Choroid plexus epithelial cell (primary cell): Measurements from ENCODE around the gene WEE1.

Experiments
- DNase-seq: peaks from one replicate; pipeline ENCODE4 v3.0.0-alpha.2; 2010; ENCODE audit warnings: low read depth
- H3K4me3 ChIP-seq: 2 replicates; pipeline ENCODE4 v1.5.1; 2011; ENCODE audit warnings: low read depth, mild to moderate bottlenecking, control low read depth, low read length, moderate library complexity
- TF ChIP-seq, protein P1 (sequence below): conservative IDR thresholded peaks from 2 replicates; pipeline ENCODE4 v1.5.1; 2011; ENCODE audit warnings: low read depth, mild to moderate bottlenecking, control low read depth, inconsistent platforms, low read length, moderate library complexity

WEE1 gene

DNA sequence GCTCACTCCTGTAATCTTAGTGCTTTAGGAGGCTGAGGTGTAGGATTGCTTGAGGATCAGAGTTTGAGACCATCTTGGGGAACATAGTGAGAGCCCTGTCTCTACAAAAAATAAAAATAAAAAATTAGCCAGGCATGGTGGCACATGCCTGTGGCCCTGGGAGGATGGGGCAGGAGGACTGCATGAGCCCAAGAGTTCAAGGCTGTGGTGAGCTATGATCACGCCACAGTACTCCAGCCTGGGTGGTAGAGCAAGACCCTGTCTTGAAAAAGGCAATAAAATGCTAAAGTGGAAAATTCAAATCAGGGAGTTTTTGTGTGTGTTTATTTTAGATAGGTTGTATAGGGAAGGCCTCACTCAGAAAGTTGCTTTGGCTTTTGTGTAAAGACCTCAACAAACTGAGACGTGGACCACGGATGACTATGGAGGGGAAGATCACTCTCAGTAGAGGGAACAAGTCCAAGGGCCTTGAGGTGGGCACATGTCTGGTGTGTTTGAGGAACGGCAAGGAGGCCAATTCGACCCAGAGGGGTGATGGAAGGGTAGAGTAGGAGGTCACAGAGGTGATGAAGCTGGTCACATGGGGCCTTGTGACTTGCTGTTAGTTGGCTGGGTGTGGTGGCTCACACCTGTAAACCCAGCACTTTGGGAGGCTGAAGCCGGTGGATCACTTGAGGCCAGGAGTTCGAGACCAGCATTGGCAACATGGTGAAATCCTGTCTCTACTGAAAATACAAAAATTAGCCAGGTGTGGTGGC lies 35.7 kb downstream of the WEE1 start:
- TF ChIP-seq, protein P1, sequence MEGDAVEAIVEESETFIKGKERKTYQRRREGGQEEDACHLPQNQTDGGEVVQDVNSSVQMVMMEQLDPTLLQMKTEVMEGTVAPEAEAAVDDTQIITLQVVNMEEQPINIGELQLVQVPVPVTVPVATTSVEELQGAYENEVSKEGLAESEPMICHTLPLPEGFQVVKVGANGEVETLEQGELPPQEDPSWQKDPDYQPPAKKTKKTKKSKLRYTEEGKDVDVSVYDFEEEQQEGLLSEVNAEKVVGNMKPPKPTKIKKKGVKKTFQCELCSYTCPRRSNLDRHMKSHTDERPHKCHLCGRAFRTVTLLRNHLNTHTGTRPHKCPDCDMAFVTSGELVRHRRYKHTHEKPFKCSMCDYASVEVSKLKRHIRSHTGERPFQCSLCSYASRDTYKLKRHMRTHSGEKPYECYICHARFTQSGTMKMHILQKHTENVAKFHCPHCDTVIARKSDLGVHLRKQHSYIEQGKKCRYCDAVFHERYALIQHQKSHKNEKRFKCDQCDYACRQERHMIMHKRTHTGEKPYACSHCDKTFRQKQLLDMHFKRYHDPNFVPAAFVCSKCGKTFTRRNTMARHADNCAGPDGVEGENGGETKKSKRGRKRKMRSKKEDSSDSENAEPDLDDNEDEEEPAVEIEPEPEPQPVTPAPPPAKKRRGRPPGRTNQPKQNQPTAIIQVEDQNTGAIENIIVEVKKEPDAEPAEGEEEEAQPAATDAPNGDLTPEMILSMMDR = no peak
- DNase-seq = no peak
- H3K4me3 ChIP-seq = no peak overlapping the region

DNA sequence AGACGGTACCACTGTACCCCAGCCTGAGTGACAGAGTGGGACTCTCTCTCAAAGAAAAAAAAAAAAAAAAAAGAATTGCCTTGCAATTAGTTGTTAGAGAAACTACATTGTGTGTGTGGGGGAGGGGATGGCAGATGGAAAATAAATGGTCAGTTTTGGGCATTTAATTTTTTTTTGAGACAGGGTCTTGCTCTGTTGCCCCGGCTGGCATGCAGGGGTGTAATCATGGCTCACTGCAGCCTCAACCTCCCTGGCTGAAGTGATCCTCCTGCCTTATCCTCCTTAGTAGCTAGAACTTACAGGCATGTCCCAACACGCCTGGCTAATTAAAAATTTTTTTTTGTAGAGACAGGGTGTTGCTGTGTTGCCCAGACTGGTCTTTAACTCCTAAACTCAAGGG lies 36.4 kb downstream of the WEE1 start:
- TF ChIP-seq, protein P1 = no peak
- H3K4me3 ChIP-seq = no peak overlapping the region
- no peak for DNase-seq

DNA sequence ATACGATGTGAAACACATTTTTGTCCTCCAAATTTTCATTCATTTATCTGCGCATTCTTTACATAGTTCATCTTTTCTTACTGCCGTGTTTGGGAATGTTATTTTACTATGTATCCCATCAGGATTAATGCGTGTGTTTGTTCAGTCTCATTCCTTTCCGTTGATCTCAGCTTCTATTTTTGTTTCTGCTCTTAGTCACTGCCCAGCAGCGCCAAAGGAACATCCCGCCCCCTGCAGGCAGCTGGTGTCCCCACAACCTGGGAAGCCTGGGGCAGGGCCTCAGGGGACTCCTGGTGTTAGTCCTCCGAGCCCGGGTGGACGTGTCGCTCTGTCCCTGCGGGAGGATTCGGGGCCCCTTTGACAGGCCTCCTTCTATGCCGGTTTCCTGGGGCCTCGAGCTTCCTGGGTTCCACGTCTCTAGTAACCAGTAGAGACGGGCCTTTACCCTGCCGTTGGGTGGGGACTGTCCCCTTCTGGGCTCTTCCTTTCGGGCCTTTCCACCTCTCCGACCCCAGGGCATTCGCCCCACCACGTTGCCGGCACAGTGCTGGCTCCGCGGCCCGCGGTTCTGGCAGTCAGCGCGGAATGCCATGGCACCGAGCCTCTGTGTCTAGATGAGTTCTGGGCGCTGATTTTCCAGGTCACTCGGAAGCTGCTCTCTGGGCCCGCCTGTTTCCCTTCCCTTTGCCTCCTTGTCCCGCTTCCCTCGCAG lies 39.8 kb downstream of the WEE1 start:
- TF ChIP-seq, protein P1 = peak; percentile 94
- H3K4me3 ChIP-seq = peak overlapping the region; percentile 62
- peak; percentile 98 for DNase-seq

DNA sequence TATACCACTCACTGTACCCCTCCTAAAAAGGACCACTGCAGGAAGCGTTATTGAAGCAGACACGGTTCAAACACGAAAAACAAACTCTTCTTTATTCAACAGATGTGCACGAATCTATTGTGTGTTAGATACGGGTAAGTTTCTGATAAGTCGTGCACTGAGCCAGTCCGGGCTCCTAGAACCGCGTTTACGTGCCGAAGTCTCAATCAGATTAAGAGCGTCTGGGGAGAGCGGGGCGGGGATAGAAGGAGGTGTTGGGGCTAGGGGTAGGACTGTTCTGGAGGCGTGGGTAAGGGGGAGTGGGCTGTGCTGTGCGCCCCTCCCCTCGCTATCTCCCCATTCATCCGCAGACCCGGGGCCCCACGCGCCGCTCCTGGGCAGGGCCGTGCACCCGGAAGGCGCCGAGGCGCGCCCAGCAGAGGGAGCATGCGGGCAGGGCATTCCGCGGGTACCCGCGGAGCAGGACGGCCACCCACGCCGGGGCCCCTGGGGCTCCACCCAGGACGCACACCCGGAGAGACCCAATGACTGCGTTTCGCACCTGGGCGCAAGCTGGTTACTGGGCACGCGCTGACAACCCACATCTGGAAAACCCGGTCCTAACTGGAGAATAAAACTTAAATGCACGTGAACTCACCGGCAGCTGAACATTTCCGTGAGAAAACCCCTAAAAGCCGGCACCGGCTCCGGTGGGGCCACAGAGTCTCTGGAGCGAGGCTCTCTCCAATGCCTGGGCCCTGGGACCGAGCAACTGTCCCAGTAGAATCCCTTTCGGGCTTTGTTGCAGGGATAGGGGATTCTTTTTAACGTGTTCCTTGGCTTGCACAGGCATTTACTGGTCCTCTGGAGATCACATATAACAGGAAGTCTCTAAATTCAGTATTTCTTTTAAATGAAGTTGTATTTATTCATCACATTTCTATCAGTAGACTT lies 40.6 kb downstream of the WEE1 start:
- DNase-seq = peak; percentile 81
- H3K4me3 ChIP-seq = peak overlapping the region; percentile 62
- TF ChIP-seq, protein P1 = peak; percentile 64

DNA sequence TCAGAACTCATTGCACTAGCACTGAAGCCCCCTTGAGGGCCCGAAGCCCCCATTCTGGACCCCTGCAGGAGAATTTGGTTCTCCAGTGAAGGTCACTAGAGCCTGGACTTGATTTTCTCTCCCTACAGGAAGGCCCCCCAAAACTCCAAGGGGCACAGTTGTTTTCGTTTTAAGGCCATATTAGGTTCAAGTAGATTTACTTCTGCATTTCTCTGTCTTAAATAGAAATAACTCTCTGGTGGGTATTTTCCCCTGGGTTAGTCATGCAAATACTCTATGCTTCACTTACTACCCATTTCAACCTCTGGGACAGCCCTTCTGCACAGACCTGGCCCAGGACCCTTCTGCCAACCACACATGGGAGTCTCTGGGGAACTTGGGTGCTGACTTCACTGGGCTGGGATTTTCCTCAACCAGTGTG lies 41.6 kb downstream of the WEE1 start:
- H3K4me3 ChIP-seq = no peak overlapping the region
- DNase-seq = no peak
- TF ChIP-seq, protein P1 = no peak

DNA sequence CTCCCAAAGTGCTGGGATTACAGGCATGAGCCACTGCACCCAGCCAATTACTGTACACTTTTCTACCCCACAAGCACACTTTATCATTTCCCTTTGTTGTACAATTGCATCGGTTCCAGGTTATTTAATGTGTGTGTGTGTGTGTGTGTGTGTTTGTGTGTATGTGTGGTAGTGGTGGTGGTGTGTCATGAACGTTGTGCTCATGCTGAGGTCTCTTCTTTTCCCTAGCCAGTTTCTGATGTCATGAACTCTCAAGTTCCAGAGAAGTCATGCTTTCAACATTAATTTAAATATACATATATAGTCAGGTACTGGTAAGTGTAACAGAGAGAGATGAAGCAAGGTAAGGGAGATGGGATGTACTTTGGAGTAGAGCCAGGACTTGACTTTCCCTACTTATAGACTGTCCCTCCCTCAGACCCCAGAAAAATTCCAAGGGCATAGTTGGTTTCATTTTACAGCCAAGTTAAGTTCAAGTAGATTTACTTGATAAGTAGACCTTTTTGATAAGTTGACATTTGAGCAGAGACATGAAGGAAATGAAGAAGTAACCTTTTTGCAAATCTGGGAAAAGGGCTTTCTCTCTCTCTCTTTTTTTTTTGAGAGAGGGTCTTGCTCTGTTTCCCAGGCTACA lies 42.7 kb downstream of the WEE1 start:
- no peak overlapping the region for H3K4me3 ChIP-seq
- TF ChIP-seq, protein P1 = no peak
- DNase-seq = no peak
